Measurements from ENCODE around the gene ITIH5.

- TF ChIP-seq EZH2 (IDR thresholded peaks at IDR 0.05) (no peak), POLR2AphosphoS5 (IDR thresholded peaks at IDR 0.05; ENCODE audit: borderline replicate concordance, low read depth, low read length) (no peak)
These were observed 103.0 kb downstream of the ITIH5 start for GRCh38 chr10:7563770-7564169.
